Activated naive CD8-positive, alpha-beta T cell treated with anti-CD3 and anti-CD28 coated beads, Interleukin-2, amount 50 U/mL, for 24 hours (primary cell): ENCODE data around the gene C1orf141.

Experiments
- ATAC-seq: fragments of 150-1000 bp; cut with Tn5 transposase; one replicate; pipeline ENCODE4 v1.10.0; 2021
- DNase-seq: peaks from one replicate; pipeline ENCODE4 v3.0.0; 2021
- H3K27ac Mint-ChIP-seq: one replicate; pipeline ENCODE4 v1.8.0; 2021; ENCODE audit warnings: mild to moderate bottlenecking, mixed read lengths
- H3K27me3 Mint-ChIP-seq: one replicate; pipeline ENCODE4 v1.8.0; 2021; ENCODE audit warnings: mixed read lengths
- H3K36me3 Mint-ChIP-seq: one replicate; pipeline ENCODE4 v1.8.0; 2021; ENCODE audit warnings: low read depth, mixed read lengths
- H3K4me1 Mint-ChIP-seq: one replicate; pipeline ENCODE4 v1.8.0; 2021; ENCODE audit warnings: mixed read lengths
- H3K4me3 Mint-ChIP-seq: one replicate; pipeline ENCODE4 v1.8.0; 2021; ENCODE audit warnings: mild to moderate bottlenecking, moderate library complexity, mixed read lengths
- H3K9me3 Mint-ChIP-seq: one replicate; pipeline ENCODE4 v1.8.0; 2021; ENCODE audit warnings: mixed read lengths

C1orf141 gene

GRCh38 chr1:67130673-67131072 is 4.1 kb downstream of the C1orf141 start:
- Mint-ChIP-seq H3K27ac (no peak overlapping the region), H3K27me3 (peaks cover 6% of the 10 kb centered on the region), H3K9me3 (no peaks in the 10 kb centered on the region), H3K4me1 (peaks cover 16% of the 10 kb centered on the region), H3K36me3 (no peaks in the 10 kb centered on the region), H3K4me3 (no peak overlapping the region)
- ATAC-seq (no peak), DNase-seq (no peak)

DNA sequence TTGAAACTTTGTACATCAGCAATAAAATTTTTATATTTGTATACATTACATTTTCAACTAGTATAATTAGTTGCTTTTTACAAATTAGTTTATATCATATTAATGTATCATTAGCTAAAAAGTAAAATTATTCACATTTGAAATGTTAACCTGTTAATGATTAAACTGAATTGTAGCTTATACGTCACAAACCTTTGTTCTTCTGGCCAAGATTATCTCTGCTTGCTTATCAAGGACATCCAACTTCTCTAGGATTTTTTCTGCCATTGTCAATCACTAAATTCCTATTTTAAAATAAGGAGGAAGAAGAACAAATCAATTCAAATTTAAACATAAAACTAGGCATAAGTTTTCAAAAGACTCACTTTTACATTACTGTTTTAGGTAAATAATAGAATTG is 7.8 kb downstream of the C1orf141 start:
- no peak for DNase-seq
- Mint-ChIP-seq H3K9me3 (no peaks in the 10 kb centered on the region), H3K4me3 (no peak overlapping the region), H3K27me3 (no peaks in the 10 kb centered on the region), H3K36me3 (no peaks in the 10 kb centered on the region), H3K4me1 (peaks cover 7% of the 10 kb centered on the region), H3K27ac (no peak overlapping the region)
- no peak for ATAC-seq

DNA sequence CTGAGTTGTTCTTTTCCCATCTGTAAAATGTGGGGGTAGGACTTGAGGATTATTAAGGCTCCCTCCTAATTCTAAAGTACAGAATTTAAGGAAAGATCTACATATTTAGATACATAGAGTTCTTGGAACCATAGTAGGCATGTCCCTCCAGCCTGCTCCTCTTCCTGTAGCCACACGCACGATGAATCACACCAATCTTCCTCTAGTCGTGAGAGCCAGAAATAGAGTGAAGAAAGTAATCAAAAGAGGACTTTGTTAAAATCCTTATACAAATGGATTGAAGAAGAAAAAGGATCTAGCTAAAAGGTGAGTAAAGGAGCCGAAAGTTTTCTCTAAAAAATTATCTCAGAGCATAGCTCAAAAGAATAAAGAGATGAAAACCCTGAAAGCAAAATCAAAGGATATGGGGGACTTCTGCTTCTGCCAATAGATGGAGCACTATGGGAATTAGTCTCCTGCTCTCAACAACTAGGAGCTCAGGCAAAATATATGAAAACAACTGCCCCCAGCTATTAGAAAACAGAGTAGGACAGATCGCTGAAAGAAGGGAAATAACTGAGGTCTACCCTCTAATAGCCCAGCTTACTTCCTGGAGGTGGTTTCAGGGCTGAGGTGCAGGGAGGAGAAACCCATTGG is 8.5 kb downstream of the C1orf141 start:
- ATAC-seq = no peak
- no peaks in the 10 kb centered on the region for H3K9me3 Mint-ChIP-seq
- H3K27ac Mint-ChIP-seq = no peak overlapping the region
- DNase-seq = no peak
- no peak overlapping the region for H3K4me3 Mint-ChIP-seq
- H3K36me3 Mint-ChIP-seq = no peaks in the 10 kb centered on the region
- H3K27me3 Mint-ChIP-seq = no peaks in the 10 kb centered on the region
- peaks cover 7% of the 10 kb centered on the region for H3K4me1 Mint-ChIP-seq

- Mint-ChIP-seq H3K27ac (no peak overlapping the region), H3K36me3 (no peaks in the 10 kb centered on the region), H3K4me3 (no peak overlapping the region), H3K4me1 (peaks cover 7% of the 10 kb centered on the region), H3K27me3 (no peaks in the 10 kb centered on the region), H3K9me3 (no peaks in the 10 kb centered on the region)
- DNase-seq (no peak), ATAC-seq (no peak)
Measured at GRCh38 chr1:67124455-67124854, 10.3 kb downstream of the C1orf141 start.

GRCh38 chr1:67120855-67121619 is 13.7 kb downstream of the C1orf141 start:
- DNase-seq (no peak), ATAC-seq (no peak)
- H3K4me1 Mint-ChIP-seq = peaks cover 15% of the 10 kb centered on the region
- H3K36me3 Mint-ChIP-seq = no peaks in the 10 kb centered on the region
- H3K4me3 Mint-ChIP-seq = no peak overlapping the region
- no peaks in the 10 kb centered on the region for H3K27me3 Mint-ChIP-seq
- no peaks in the 10 kb centered on the region for H3K9me3 Mint-ChIP-seq
- no peak overlapping the region for H3K27ac Mint-ChIP-seq

DNA sequence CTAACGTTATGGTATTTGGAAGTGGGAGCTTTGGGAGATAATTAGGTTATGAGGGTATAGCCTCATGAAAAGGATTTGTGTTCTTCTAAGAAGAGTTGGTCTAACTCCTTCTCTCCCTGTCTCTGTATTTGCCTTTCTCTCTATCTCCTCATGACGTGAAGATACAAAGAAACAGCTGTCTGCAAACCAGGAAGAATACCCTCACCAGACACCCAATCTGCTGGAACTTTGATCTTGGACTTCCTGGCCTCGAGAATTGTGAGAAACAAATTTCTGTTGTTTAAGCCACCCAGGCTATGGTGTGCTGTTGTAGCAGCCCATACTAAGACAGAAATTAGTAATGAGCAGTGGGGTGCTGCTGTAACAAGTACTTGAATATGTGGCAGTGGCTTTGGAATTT is 16.1 kb downstream of the C1orf141 start:
- no peak overlapping the region for H3K27ac Mint-ChIP-seq
- no peak for ATAC-seq
- peaks cover 6% of the 10 kb centered on the region for H3K9me3 Mint-ChIP-seq
- H3K4me3 Mint-ChIP-seq = no peak overlapping the region
- no peaks in the 10 kb centered on the region for H3K36me3 Mint-ChIP-seq
- DNase-seq = no peak
- H3K4me1 Mint-ChIP-seq = peaks cover 10% of the 10 kb centered on the region
- H3K27me3 Mint-ChIP-seq = no peaks in the 10 kb centered on the region

- no peak overlapping the region for H3K27ac Mint-ChIP-seq
- peaks cover 7% of the 10 kb centered on the region for H3K9me3 Mint-ChIP-seq
- DNase-seq (no peak), ATAC-seq (no peak)
- no peak overlapping the region for H3K4me3 Mint-ChIP-seq
- H3K4me1 Mint-ChIP-seq = peaks cover 10% of the 10 kb centered on the region
- H3K36me3 Mint-ChIP-seq = no peaks in the 10 kb centered on the region
- no peaks in the 10 kb centered on the region for H3K27me3 Mint-ChIP-seq
Measured at GRCh38 chr1:67118191-67118590, 16.6 kb downstream of the C1orf141 start.

GRCh38 chr1:67114162-67114561 is 20.6 kb downstream of the C1orf141 start:
- DNase-seq = no peak
- no peak overlapping the region for H3K27ac Mint-ChIP-seq
- no peaks in the 10 kb centered on the region for H3K36me3 Mint-ChIP-seq

DNA sequence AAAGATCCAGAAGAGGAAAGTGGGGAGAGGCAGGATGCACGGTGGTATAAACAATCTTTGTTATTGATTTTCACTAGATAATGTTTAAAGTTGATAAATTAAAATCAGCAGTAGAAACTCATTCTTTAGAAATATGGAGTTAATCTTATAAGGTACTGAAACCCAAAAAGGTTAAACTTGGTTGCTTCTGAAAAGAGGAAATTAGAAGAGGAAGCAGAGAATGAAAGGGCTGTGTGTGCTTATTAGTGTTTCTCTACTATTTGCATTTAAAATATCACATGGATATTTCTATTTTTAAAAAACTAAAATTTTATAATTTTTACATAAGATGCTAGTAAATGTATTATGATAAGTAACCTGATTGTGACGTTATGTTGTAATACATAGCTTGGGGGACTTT is 24.4 kb downstream of the C1orf141 start:
- Mint-ChIP-seq H3K4me3 (no peak overlapping the region), H3K9me3 (peaks cover 7% of the 10 kb centered on the region), H3K27me3 (no peaks in the 10 kb centered on the region), H3K27ac (no peak overlapping the region), H3K4me1 (no peaks in the 10 kb centered on the region), H3K36me3 (no peaks in the 10 kb centered on the region)
- DNase-seq (no peak), ATAC-seq (no peak)

More at GRCh38 chr1:67114162-67114561, 20.6 kb downstream of the C1orf141 start:
- Mint-ChIP-seq H3K27me3 (no peaks in the 10 kb centered on the region), H3K9me3 (peaks cover 7% of the 10 kb centered on the region), H3K4me3 (no peak overlapping the region), H3K4me1 (peaks cover 10% of the 10 kb centered on the region)
- ATAC-seq = no peak

GRCh38 chr1:67105508-67105907 is 29.3 kb downstream of the C1orf141 start:
- Mint-ChIP-seq H3K36me3 (no peaks in the 10 kb centered on the region), H3K4me1 (no peaks in the 10 kb centered on the region), H3K27ac (no peak overlapping the region), H3K4me3 (no peak overlapping the region), H3K27me3 (no peaks in the 10 kb centered on the region), H3K9me3 (no peaks in the 10 kb centered on the region)
- DNase-seq = no peak
- ATAC-seq = no peak

DNA sequence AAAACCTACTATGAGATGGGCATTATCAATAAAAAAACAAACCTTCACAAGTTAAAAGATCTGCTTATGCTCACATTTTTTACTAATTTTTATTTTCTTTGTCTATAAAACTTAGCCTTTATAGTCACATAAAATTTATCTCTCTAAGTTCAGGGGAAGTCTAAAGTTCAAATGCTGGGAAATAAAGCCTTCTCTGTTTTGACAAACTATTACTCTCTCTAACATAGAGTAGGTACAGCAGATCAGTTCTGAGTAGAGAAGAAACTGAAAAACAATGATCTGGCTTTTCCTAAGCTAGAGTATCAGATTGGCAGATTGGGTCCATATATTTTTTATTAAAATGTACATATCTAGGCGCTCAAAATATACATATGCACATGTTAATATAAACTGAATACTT is 31.2 kb downstream of the C1orf141 start:
- DNase-seq (no peak), ATAC-seq (no peak)
- Mint-ChIP-seq H3K27ac (no peak overlapping the region), H3K9me3 (no peaks in the 10 kb centered on the region), H3K27me3 (no peaks in the 10 kb centered on the region), H3K36me3 (no peaks in the 10 kb centered on the region), H3K4me3 (no peak overlapping the region), H3K4me1 (no peaks in the 10 kb centered on the region)

GRCh38 chr1:67100833-67101232 is 33.9 kb downstream of the C1orf141 start:
- Mint-ChIP-seq H3K36me3 (no peaks in the 10 kb centered on the region), H3K9me3 (no peaks in the 10 kb centered on the region), H3K4me3 (no peak overlapping the region), H3K27ac (no peak overlapping the region), H3K4me1 (no peaks in the 10 kb centered on the region), H3K27me3 (no peaks in the 10 kb centered on the region)
- no peak for DNase-seq
- ATAC-seq = no peak

- no peak for ATAC-seq
- no peak overlapping the region for H3K4me3 Mint-ChIP-seq
- H3K27ac Mint-ChIP-seq = no peak overlapping the region
- no peaks in the 10 kb centered on the region for H3K4me1 Mint-ChIP-seq
- no peak for DNase-seq
- peaks cover 2% of the 10 kb centered on the region for H3K27me3 Mint-ChIP-seq
- H3K36me3 Mint-ChIP-seq = no peaks in the 10 kb centered on the region
- no peaks in the 10 kb centered on the region for H3K9me3 Mint-ChIP-seq
Measured at GRCh38 chr1:67097305-67097704, 37.5 kb downstream of the C1orf141 start.

DNA sequence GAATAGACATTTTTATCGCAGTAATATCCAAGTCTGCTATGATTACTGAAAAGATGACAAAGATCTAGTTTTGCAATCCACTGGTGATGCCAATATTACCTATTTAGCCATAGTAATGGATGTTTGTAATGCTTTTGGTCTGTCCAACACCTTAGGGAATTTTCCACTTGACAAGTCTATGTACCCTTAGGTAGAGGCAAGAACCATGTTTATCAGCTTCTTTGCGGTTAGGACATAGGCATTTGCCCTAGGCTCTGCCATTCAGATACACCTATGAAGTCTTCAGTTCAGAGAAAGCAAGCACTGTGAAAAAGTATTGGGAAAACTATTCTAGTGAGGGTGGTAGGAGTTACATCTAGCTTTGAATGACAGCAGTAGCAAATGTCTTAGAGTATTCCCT is 40.6 kb downstream of the C1orf141 start:
- ATAC-seq (no peak), DNase-seq (no peak)
- Mint-ChIP-seq H3K4me1 (no peaks in the 10 kb centered on the region), H3K27ac (no peak overlapping the region), H3K36me3 (no peaks in the 10 kb centered on the region), H3K27me3 (peaks cover 2% of the 10 kb centered on the region), H3K4me3 (no peak overlapping the region), H3K9me3 (no peaks in the 10 kb centered on the region)

- Mint-ChIP-seq H3K4me1 (no peaks in the 10 kb centered on the region), H3K4me3 (no peak overlapping the region), H3K27me3 (no peaks in the 10 kb centered on the region), H3K9me3 (no peaks in the 10 kb centered on the region), H3K27ac (no peak overlapping the region), H3K36me3 (no peaks in the 10 kb centered on the region)
- ATAC-seq (no peak), DNase-seq (no peak)
Measured at GRCh38 chr1:67089685-67090208, 45.0 kb downstream of the C1orf141 start.
